ENCODE measurements around the gene ACVR2A. TPM values are rescaled to one million over a fixed set of nuclear protein-coding genes. Genes with fewer than 3 reads are reported as not detected.

Gene ACVR2A
- polyA plus RNA-seq, 3 donors, result 2.6 to 10.5 (median 3.7) TPM

DNA sequence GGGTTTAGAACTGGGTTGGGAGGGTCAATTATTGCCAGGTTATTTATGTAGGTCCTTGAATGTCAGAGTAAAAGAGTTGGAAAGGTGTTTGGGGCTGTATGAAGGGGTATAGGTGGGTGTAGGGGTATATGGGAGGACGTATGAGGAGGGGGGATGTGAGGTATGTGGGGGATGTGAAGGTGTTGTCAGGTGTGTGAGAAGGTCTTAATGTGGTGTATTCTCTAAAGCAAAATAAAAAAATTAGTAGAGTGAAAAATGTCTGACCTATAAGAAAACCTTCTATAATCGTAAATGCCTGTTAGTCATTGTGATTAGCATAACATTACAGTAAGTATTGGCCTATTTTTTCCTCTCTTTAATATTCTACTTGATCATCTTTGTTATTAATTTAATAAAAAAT lies 25.1 kb downstream of the ACVR2A start:
- Mint-ChIP-seq H3K4me3 (no peak overlapping the region), H3K4me1 (peaks cover 7% of the 10 kb centered on the region), H3K27me3 (ENCODE audit: low read depth in 3 of 3) (peaks cover 0 to 7% (median 0%) of the 10 kb centered on the region in 3 donors), H3K9me3 (peaks cover 0 to 3% (median 0%) of the 10 kb centered on the region in 7 donors), H3K27ac (no peak overlapping the region), H3K36me3 (no peaks in the 10 kb centered on the region)
- H3K4me2 ChIP-seq (replicated peaks; ENCODE audit: extremely low read depth, low read length, poor library complexity, severe bottlenecking), result no peak overlapping the region
- H3K4me3 ChIP-seq (replicated peaks in 1 of 3; ENCODE audit: low read depth in 2 of 3, low read length in 3 of 3), result no peak overlapping the region
- peaks cover 2% of the 10 kb centered on the region for H3K79me2 ChIP-seq (ENCODE audit: insufficient read depth, low read length)
- H3K27me3 ChIP-seq (ENCODE audit: control insufficient read depth in 2 of 2, insufficient read depth in 2 of 2, low read length in 2 of 2), result peaks cover 4% of the 10 kb centered on the region in 2 donors
- H3K9ac ChIP-seq (ENCODE audit: insufficient read depth, low read length, poor library complexity, severe bottlenecking), result no peak overlapping the region
- peaks cover 12 to 16% of the 10 kb centered on the region in 2 donors for H3K4me1 ChIP-seq (ENCODE audit: control insufficient read depth in 1 of 2, insufficient read depth in 2 of 2, low read length in 2 of 2)
- TF ChIP-seq, protein P1, sequence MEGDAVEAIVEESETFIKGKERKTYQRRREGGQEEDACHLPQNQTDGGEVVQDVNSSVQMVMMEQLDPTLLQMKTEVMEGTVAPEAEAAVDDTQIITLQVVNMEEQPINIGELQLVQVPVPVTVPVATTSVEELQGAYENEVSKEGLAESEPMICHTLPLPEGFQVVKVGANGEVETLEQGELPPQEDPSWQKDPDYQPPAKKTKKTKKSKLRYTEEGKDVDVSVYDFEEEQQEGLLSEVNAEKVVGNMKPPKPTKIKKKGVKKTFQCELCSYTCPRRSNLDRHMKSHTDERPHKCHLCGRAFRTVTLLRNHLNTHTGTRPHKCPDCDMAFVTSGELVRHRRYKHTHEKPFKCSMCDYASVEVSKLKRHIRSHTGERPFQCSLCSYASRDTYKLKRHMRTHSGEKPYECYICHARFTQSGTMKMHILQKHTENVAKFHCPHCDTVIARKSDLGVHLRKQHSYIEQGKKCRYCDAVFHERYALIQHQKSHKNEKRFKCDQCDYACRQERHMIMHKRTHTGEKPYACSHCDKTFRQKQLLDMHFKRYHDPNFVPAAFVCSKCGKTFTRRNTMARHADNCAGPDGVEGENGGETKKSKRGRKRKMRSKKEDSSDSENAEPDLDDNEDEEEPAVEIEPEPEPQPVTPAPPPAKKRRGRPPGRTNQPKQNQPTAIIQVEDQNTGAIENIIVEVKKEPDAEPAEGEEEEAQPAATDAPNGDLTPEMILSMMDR (IDR thresholded peaks at IDR 0.05), result no peak
- no peak overlapping the region for H3K27ac ChIP-seq (ENCODE audit: low read depth in 1 of 2, low read length in 2 of 2)
- H2AFZ ChIP-seq (ENCODE audit: insufficient read depth, low read depth, low read length, poor library complexity, severe bottlenecking), result no peak overlapping the region
- peaks cover 99% of the 10 kb centered on the region for H4K20me1 ChIP-seq (ENCODE audit: insufficient read depth, low read length)
- H3K36me3 ChIP-seq (replicated peaks in 1 of 2; ENCODE audit: control insufficient read depth in 1 of 2, insufficient read depth in 2 of 2, low read length in 2 of 2), result no peaks in the 10 kb centered on the region
- no peak for DNase-seq
- WGBS (ENCODE audit: insufficient coverage), result 80% methylated on average over 1 of the region's 2 CpGs
- intact Hi-C loops (cut with micrococcal nuclease), result no loop called here
- no peaks in the 10 kb centered on the region for H3K9me3 ChIP-seq (replicated peaks in 1 of 2; ENCODE audit: control insufficient read depth in 1 of 2, insufficient read depth in 1 of 2, low read length in 2 of 2)

- H3K79me2 ChIP-seq (ENCODE audit: insufficient read depth, low read length), result peaks cover 2% of the 10 kb centered on the region
- no peak overlapping the region for H2AFZ ChIP-seq (ENCODE audit: insufficient read depth, low read depth, low read length, poor library complexity, severe bottlenecking)
- Mint-ChIP-seq H3K36me3 (no peaks in the 10 kb centered on the region), H3K4me1 (peaks cover 7% of the 10 kb centered on the region), H3K27ac (no peak overlapping the region), H3K9me3 (peaks cover 0 to 3% (median 0%) of the 10 kb centered on the region in 7 donors), H3K4me3 (no peak overlapping the region), H3K27me3 (ENCODE audit: low read depth in 3 of 3) (peaks cover 0 to 7% (median 0%) of the 10 kb centered on the region in 3 donors)
- peaks cover 0 to 1% of the 10 kb centered on the region in 2 donors for H3K27me3 ChIP-seq (ENCODE audit: control insufficient read depth in 2 of 2, insufficient read depth in 2 of 2, low read length in 2 of 2)
- H3K27ac ChIP-seq (ENCODE audit: low read depth in 1 of 2, low read length in 2 of 2), result no peak overlapping the region
- TF ChIP-seq, protein P1 (IDR thresholded peaks at IDR 0.05), result no peak
- no peak overlapping the region for H3K9ac ChIP-seq (ENCODE audit: insufficient read depth, low read length, poor library complexity, severe bottlenecking)
- H3K36me3 ChIP-seq (replicated peaks in 1 of 2; ENCODE audit: control insufficient read depth in 1 of 2, insufficient read depth in 2 of 2, low read length in 2 of 2), result no peaks in the 10 kb centered on the region
- intact Hi-C loops (cut with micrococcal nuclease), result no loop called here
- peaks cover 99% of the 10 kb centered on the region for H4K20me1 ChIP-seq (ENCODE audit: insufficient read depth, low read length)
- no peak overlapping the region for H3K4me3 ChIP-seq (replicated peaks in 1 of 3; ENCODE audit: low read depth in 2 of 3, low read length in 3 of 3)
- H3K4me1 ChIP-seq (ENCODE audit: control insufficient read depth in 1 of 2, insufficient read depth in 2 of 2, low read length in 2 of 2), result peaks cover 0 to 1% of the 10 kb centered on the region in 2 donors
- no peak for DNase-seq
- H3K4me2 ChIP-seq (replicated peaks; ENCODE audit: extremely low read depth, low read length, poor library complexity, severe bottlenecking), result no peak overlapping the region
- no peaks in the 10 kb centered on the region for H3K9me3 ChIP-seq (replicated peaks in 1 of 2; ENCODE audit: control insufficient read depth in 1 of 2, insufficient read depth in 1 of 2, low read length in 2 of 2)
These were observed 28.1 kb downstream of the ACVR2A start for GRCh38 chr2:147872967-147873366.
